Esophagus muscularis mucosa (tissue), 4 donors: Measurements from ENCODE around the gene TP73. TPM values are rescaled to one million over a fixed set of nuclear protein-coding genes. Genes with fewer than 3 reads are reported as not detected.

Source experiments
- DNase-seq: peaks from one replicate; pipeline ENCODE4 v3.0.0-alpha.2; 2017; ENCODE audit errors: extremely low spot score
- H3K27ac ChIP-seq, 4 donors: fragments of 200-600 bp; sonication (generic); replicated peaks in 1 of 4; 1 replicate in 3 of 4; 2 replicates in 1 of 4; pipeline ENCODE4 v1.5.1; 2016 to 2019; ENCODE audit warnings: mild to moderate bottlenecking in 1 of 4
- H3K27me3 ChIP-seq, 4 donors: fragments of 200-600 bp; sonication (generic); one replicate each; pipeline versions ENCODE4 v1.5.1 to v1.6.0; 2016 to 2019
- H3K36me3 ChIP-seq, 4 donors: fragments of 200-600 bp; sonication (generic); one replicate each; pipeline ENCODE4 v1.5.1; 2016 to 2019
- H3K4me1 ChIP-seq, 4 donors: fragments of 200-600 bp; sonication (generic); one replicate each; pipeline ENCODE4 v1.5.1; 2016 to 2019
- H3K4me3 ChIP-seq, 4 donors: fragments of 200-600 bp; sonication (generic); 1 replicate in 2 of 4; 2 replicates in 2 of 4; pipeline ENCODE4 v1.5.1; 2016 to 2019; ENCODE audit warnings: mild to moderate bottlenecking in 4 of 4, moderate library complexity in 1 of 4
- H3K9me3 ChIP-seq, 4 donors: fragments of 200-600 bp; sonication (generic); 1 replicate in 3 of 4; 2 replicates in 1 of 4; pipeline ENCODE4 v1.5.1; 2016 to 2019
- EP300 ChIP-seq: sonication (generic); formaldehyde crosslinking; IDR thresholded peaks from one replicate; pipeline ENCODE4 v1.6.1; 2017; ENCODE audit warnings: antibody characterized with exemption
- POLR2A ChIP-seq: fragments of 450-650 bp; IDR thresholded peaks from one replicate; pipeline ENCODE4 v1.6.1; 2017; ENCODE audit warnings: antibody characterized with exemption, moderate library complexity, mild to moderate bottlenecking, low read depth
- POLR2AphosphoS5 ChIP-seq, 2 donors: sonication (generic); formaldehyde crosslinking; IDR thresholded peaks; one replicate each; pipeline ENCODE4 v1.6.1; 2017; ENCODE audit warnings: antibody characterized with exemption in 2 of 2
- WGBS: methylation state at CpG from one replicate; pipeline ENCODE4 v1.1.5; 2018; 5-methylcytosine and 5-hydroxymethylcytosine counted together
- intact Hi-C: fragments of 100-400 bp; cut with DNase I; formaldehyde crosslinking; loops from one replicate; pipeline ENCODE4 v1.15.1; 2023
- total RNA-seq, 4 donors: library from RNA; depleted of rRNA; stranded (reverse); fragments of >200 nt; gene quantifications; one replicate each; pipeline versions ENCODE4 v1.1.0 to v1.2.1, GENCODE V29; 2016
- TF ChIP-seq, protein P1 (sequence below), 3 experiments: fragments of 200-600 bp in 2 of 3; fragments of 450-650 bp in 1 of 3; sonication (generic) in 2 of 3; IDR thresholded peaks; one replicate each; pipeline ENCODE4 v1.5.1; 2017 to 2019; ENCODE audit warnings: antibody characterized with exemption in 3 of 3, mild to moderate bottlenecking in 2 of 3, moderate library complexity in 1 of 3

TP73 gene
- total RNA-seq, 4 donors from 2014 or later, result not detected

DNA sequence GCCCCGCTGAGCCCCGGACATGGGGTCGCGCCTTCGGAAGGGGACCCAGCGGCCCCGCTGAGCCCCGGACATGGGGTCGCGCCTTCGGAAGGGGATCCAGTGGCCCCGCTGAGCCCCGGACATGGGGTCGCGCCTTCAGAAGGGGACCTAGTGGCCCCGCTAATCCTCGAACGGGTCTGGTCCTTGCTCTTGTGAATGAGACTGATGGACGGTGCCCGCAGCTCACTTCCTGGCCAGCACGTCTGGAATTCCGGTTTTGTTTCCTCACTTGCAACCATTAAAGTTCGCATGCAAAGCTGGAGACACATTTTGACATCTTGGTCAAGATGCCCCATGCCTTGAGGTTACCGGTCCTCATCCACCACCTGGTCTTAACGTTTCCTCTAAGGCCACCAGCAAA, 8.0 kb upstream of the TP73 start:
- no peak for DNase-seq
- intact Hi-C loops, result no loop called here

DNA sequence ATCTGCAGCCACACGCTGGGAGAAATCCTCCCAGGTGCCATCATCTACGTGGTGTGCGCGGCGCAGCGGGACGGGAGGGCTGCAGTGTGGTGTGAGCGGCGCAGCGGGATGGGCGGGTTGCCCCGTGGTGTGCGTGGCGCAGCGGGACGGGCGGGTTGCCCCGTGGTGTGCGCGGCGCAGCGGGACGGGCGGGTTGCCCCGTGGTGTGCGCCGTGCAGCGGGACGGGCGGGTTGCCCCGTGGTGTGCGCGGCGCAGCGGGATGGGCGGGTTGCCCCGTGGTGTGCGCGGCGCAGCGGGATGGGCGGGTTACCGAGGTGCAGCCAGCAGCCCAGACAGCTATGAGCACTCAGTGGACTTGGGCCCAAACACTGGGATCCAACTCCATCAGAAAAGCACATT, 7.1 kb upstream of the TP73 start:
- no peak overlapping the region for H3K27ac ChIP-seq
- no peaks in the 10 kb centered on the region for H3K9me3 ChIP-seq
- intact Hi-C loops, result no loop called here
- H3K4me1 ChIP-seq, result peaks cover 8 to 18% (median 17%) of the 10 kb centered on the region in 4 donors
- peaks cover 26 to 70% (median 51%) of the 10 kb centered on the region in 4 donors for H3K36me3 ChIP-seq
- DNase-seq, result no peak
- TF ChIP-seq POLR2AphosphoS5 (IDR thresholded peaks at IDR 0.05) (no peak), POLR2A (no peak), EP300 (no peak)
- TF ChIP-seq, protein P1, sequence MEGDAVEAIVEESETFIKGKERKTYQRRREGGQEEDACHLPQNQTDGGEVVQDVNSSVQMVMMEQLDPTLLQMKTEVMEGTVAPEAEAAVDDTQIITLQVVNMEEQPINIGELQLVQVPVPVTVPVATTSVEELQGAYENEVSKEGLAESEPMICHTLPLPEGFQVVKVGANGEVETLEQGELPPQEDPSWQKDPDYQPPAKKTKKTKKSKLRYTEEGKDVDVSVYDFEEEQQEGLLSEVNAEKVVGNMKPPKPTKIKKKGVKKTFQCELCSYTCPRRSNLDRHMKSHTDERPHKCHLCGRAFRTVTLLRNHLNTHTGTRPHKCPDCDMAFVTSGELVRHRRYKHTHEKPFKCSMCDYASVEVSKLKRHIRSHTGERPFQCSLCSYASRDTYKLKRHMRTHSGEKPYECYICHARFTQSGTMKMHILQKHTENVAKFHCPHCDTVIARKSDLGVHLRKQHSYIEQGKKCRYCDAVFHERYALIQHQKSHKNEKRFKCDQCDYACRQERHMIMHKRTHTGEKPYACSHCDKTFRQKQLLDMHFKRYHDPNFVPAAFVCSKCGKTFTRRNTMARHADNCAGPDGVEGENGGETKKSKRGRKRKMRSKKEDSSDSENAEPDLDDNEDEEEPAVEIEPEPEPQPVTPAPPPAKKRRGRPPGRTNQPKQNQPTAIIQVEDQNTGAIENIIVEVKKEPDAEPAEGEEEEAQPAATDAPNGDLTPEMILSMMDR (IDR thresholded peaks at IDR 0.05), result no peak
- no peaks in the 10 kb centered on the region for H3K27me3 ChIP-seq
- no peak overlapping the region for H3K4me3 ChIP-seq
- WGBS, result 88% methylated on average over 40 of the region's 43 CpGs

More for the DNA sequence above, 8.0 kb upstream of the TP73 start:
- 97% methylated on average over 14 of the region's 25 CpGs for WGBS
- no peak for TF ChIP-seq POLR2A
- TF ChIP-seq, protein P1 (IDR thresholded peaks at IDR 0.05), result no peak
- TF ChIP-seq POLR2AphosphoS5 (IDR thresholded peaks at IDR 0.05), result no peak
- no peak for TF ChIP-seq EP300
- Histone ChIP-seq H3K27me3 (no peaks in the 10 kb centered on the region), H3K27ac (no peak overlapping the region), H3K4me3 (no peak overlapping the region), H3K9me3 (no peaks in the 10 kb centered on the region), H3K36me3 (peaks cover 30 to 79% (median 60%) of the 10 kb centered on the region in 4 donors), H3K4me1 (peaks cover 5 to 11% (median 10%) of the 10 kb centered on the region in 4 donors)

DNA sequence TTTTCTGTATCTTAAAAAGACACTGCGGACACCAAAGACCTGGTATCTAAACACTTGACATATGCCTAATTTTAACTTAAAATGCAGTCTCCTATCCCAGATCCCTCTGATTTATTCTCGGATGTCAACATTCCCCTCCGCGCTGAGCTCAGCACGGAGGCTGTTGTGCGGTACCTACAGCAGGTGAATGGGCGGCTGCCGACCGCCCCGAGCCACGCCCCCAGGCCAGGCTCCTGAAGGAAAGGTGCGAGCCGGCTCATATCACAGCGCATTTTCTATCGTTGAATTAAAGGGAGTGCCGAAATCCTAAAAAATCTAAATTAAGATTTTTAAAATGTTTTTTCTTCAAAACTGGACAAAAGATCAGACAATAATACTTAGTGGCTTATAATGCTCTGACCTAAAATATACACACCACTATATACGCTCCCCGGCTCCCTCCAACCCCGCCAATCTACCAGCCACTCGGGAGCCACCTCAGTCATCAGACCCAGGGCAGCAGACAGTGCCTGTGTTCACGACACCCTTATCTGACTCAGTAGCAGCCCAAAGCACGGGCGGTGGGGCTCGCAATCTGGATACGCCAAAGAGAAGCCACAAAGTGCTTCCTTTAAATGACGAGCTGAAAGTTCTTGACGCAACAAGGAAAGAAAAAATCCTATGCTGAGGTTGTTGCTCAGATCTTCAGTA, 6.5 kb upstream of the TP73 start:
- Histone ChIP-seq H3K27me3 (peaks cover 4 to 5% (median 5%) of the 10 kb centered on the region in 4 donors), H3K27ac (no peak overlapping the region), H3K4me1 (peaks cover 13 to 23% (median 22%) of the 10 kb centered on the region in 4 donors), H3K4me3 (no peak overlapping the region), H3K9me3 (no peaks in the 10 kb centered on the region), H3K36me3 (peaks cover 21 to 64% (median 46%) of the 10 kb centered on the region in 4 donors)
- TF ChIP-seq POLR2A (no peak), POLR2AphosphoS5 (IDR thresholded peaks at IDR 0.05) (no peak), EP300 (no peak)
- TF ChIP-seq, protein P1 (IDR thresholded peaks at IDR 0.05), result no peak
- 87% methylated on average over 27 of the region's 27 CpGs for WGBS
- DNase-seq, result no peak
- intact Hi-C loops, result no loop called here

DNA sequence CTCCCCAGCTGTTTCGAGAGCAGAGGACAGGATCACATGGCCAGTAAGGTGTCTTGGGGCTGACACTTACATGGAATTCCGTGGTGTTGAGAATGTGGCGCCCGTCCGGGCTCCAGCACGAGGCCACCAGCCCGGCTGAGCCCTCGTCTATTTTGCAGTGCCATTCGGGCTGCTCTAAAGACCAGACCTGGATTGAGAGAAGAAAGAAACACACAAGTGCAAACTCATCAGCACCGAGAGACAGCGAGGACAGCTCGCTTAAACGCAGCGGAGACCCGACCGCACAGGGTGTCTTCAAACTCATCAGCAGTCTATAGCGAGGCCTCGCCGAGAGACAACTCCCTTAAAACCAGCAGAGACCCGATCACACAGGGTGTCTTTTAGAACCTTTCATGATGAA, 5.7 kb upstream of the TP73 start:
- no peak for DNase-seq
- H3K36me3 ChIP-seq, result peaks cover 21 to 56% (median 38%) of the 10 kb centered on the region in 4 donors
- 94% methylated on average over 16 of the region's 20 CpGs for WGBS

More for the DNA sequence above, 5.7 kb upstream of the TP73 start:
- TF ChIP-seq EP300 (no peak), POLR2A (no peak), POLR2AphosphoS5 (IDR thresholded peaks at IDR 0.05) (no peak)
- TF ChIP-seq, protein P1 (IDR thresholded peaks at IDR 0.05), result no peak
- Histone ChIP-seq H3K27ac (no peak overlapping the region), H3K4me3 (no peak overlapping the region), H3K9me3 (no peaks in the 10 kb centered on the region), H3K4me1 (peaks cover 21 to 31% (median 30%) of the 10 kb centered on the region in 4 donors), H3K27me3 (peaks cover 9 to 13% (median 13%) of the 10 kb centered on the region in 4 donors)
- intact Hi-C loops, result no loop called here
